ENCODE measurements around the gene ARL11.

ARL11 gene

GRCh38 chr13:49604570-49604969, 23.7 kb upstream of the ARL11 start:
- Histone ChIP-seq H3K4me3 (ENCODE audit: low read length) (no peak overlapping the region), H3K9ac (ENCODE audit: low read length) (no peak overlapping the region), H3K9me3 (replicated peaks; ENCODE audit: insufficient read depth, low read length) (no peaks in the 10 kb centered on the region), H3K79me2 (ENCODE audit: low read length) (no peaks in the 10 kb centered on the region), H3K9me2 (replicated peaks; ENCODE audit: insufficient read depth, low read length) (no peaks in the 10 kb centered on the region), H3K36me3 (replicated peaks; ENCODE audit: insufficient read depth, low read length) (no peaks in the 10 kb centered on the region), H3K27ac (ENCODE audit: low read length) (no peak overlapping the region), H2AFZ (ENCODE audit: low read length) (no peak overlapping the region), H3K27me3 (replicated peaks; ENCODE audit: insufficient read depth, low read length) (no peaks in the 10 kb centered on the region), H3K4me1 (ENCODE audit: low read length) (no peaks in the 10 kb centered on the region), H3F3A (ENCODE audit: insufficient read depth, low read length) (no peaks in the 10 kb centered on the region), H3K4me2 (ENCODE audit: low read depth, low read length) (no peak overlapping the region), H4K20me1 (ENCODE audit: insufficient read depth, low read length) (no peaks in the 10 kb centered on the region)
- DNase-seq: no peak
- no peak for TF ChIP-seq EZH2phosphoT487 (IDR thresholded peaks at IDR 0.05; ENCODE audit: low read length)
- TF ChIP-seq CTCF (IDR thresholded peaks at IDR 0.05; ENCODE audit: low read length): no peak
- no peak for TF ChIP-seq EZH2 (optimal IDR thresholded peaks at IDR 0.05; ENCODE audit: low read depth, low read length)

GRCh38 chr13:49606747-49607648, 21.3 kb upstream of the ARL11 start:
- peak overlapping the region; percentile 50 for H3K4me3 ChIP-seq (ENCODE audit: low read length)
- H3K4me2 ChIP-seq (ENCODE audit: low read depth, low read length): peak overlapping the region; percentile 43; the same call in 1 of the 2 replicates
- H3F3A ChIP-seq (ENCODE audit: insufficient read depth, low read length): no peaks in the 10 kb centered on the region
- DNase-seq: peak; percentile 72
- TF ChIP-seq EZH2phosphoT487 (IDR thresholded peaks at IDR 0.05; ENCODE audit: low read length) (no peak), EZH2 (optimal IDR thresholded peaks at IDR 0.05; ENCODE audit: low read depth, low read length) (no peak), CTCF (IDR thresholded peaks at IDR 0.05; ENCODE audit: low read length) (peak; percentile 66)
- H3K36me3 ChIP-seq (replicated peaks; ENCODE audit: insufficient read depth, low read length): no peaks in the 10 kb centered on the region
- H3K9me3 ChIP-seq (replicated peaks; ENCODE audit: insufficient read depth, low read length): no peaks in the 10 kb centered on the region
- H3K27ac ChIP-seq (ENCODE audit: low read length): no peak overlapping the region
- H3K27me3 ChIP-seq (replicated peaks; ENCODE audit: insufficient read depth, low read length): no peaks in the 10 kb centered on the region
- H4K20me1 ChIP-seq (ENCODE audit: insufficient read depth, low read length): no peaks in the 10 kb centered on the region
- no peaks in the 10 kb centered on the region for H3K4me1 ChIP-seq (ENCODE audit: low read length)
- no peaks in the 10 kb centered on the region for H3K79me2 ChIP-seq (ENCODE audit: low read length)
- H2AFZ ChIP-seq (ENCODE audit: low read length): peak overlapping the region; percentile 61; the same call in 1 of the 2 replicates
- no peak overlapping the region; the same call in 1 of the 2 replicates for H3K9ac ChIP-seq (ENCODE audit: low read length)
- H3K9me2 ChIP-seq (replicated peaks; ENCODE audit: insufficient read depth, low read length): no peaks in the 10 kb centered on the region

DNA sequence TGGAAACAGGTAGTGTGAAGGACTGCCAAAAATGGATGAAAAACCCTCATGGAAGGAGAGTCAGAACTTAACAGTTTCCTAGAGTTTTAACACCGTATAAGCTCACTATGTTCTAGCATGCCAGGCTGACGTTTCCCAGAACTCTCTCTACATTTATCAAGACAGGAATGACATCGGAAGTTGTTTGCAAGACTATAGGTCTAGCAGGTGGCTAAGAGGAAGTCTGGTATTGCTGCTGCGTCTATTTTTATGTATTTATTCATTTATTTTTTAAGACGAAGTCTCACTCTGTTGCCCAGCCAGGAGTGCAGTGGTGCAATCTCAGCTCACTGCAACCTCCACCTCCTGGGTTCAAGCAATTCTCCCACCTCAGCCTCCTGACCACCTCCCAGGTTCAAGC, 20.5 kb upstream of the ARL11 start:
- no peak for TF ChIP-seq CTCF (IDR thresholded peaks at IDR 0.05; ENCODE audit: low read length)
- TF ChIP-seq EZH2 (optimal IDR thresholded peaks at IDR 0.05; ENCODE audit: low read depth, low read length): no peak
- no peak for TF ChIP-seq EZH2phosphoT487 (IDR thresholded peaks at IDR 0.05; ENCODE audit: low read length)
- Histone ChIP-seq H3K9me2 (replicated peaks; ENCODE audit: insufficient read depth, low read length) (no peaks in the 10 kb centered on the region), H3F3A (ENCODE audit: insufficient read depth, low read length) (no peaks in the 10 kb centered on the region), H3K4me1 (ENCODE audit: low read length) (no peaks in the 10 kb centered on the region), H2AFZ (ENCODE audit: low read length) (no peak overlapping the region), H3K4me2 (ENCODE audit: low read depth, low read length) (no peak overlapping the region), H3K36me3 (replicated peaks; ENCODE audit: insufficient read depth, low read length) (no peaks in the 10 kb centered on the region), H3K79me2 (ENCODE audit: low read length) (no peaks in the 10 kb centered on the region), H3K27me3 (replicated peaks; ENCODE audit: insufficient read depth, low read length) (no peaks in the 10 kb centered on the region), H3K27ac (ENCODE audit: low read length) (no peak overlapping the region), H3K9me3 (replicated peaks; ENCODE audit: insufficient read depth, low read length) (no peaks in the 10 kb centered on the region), H3K4me3 (ENCODE audit: low read length) (no peak overlapping the region), H4K20me1 (ENCODE audit: insufficient read depth, low read length) (no peaks in the 10 kb centered on the region), H3K9ac (ENCODE audit: low read length) (no peak overlapping the region)
- no peak for DNase-seq

All from MM.1S (cell line).